Breast epithelium (tissue), 3 donors: ENCODE data around the gene PRIMA1.

Experiments used
- POLR2A ChIP-seq: fragments of 450-650 bp; IDR thresholded peaks from one replicate; pipeline ENCODE4 v1.6.1; 2016; ENCODE audit warnings: antibody characterized with exemption, mild to moderate bottlenecking, moderate library complexity
- POLR2AphosphoS5 ChIP-seq, 3 donors: sonication (generic); formaldehyde crosslinking; IDR thresholded peaks; one replicate each; pipeline ENCODE4 v1.6.1; 2017; ENCODE audit warnings: antibody characterized with exemption in 3 of 3
- TF ChIP-seq, protein P1 (sequence below), 3 donors: fragments of 450-650 bp; IDR thresholded peaks; one replicate each; pipeline ENCODE4 v1.5.1; 2016 to 2017; ENCODE audit warnings: antibody characterized with exemption in 3 of 3, mild to moderate bottlenecking in 3 of 3, moderate library complexity in 3 of 3

- TF ChIP-seq, protein P1, sequence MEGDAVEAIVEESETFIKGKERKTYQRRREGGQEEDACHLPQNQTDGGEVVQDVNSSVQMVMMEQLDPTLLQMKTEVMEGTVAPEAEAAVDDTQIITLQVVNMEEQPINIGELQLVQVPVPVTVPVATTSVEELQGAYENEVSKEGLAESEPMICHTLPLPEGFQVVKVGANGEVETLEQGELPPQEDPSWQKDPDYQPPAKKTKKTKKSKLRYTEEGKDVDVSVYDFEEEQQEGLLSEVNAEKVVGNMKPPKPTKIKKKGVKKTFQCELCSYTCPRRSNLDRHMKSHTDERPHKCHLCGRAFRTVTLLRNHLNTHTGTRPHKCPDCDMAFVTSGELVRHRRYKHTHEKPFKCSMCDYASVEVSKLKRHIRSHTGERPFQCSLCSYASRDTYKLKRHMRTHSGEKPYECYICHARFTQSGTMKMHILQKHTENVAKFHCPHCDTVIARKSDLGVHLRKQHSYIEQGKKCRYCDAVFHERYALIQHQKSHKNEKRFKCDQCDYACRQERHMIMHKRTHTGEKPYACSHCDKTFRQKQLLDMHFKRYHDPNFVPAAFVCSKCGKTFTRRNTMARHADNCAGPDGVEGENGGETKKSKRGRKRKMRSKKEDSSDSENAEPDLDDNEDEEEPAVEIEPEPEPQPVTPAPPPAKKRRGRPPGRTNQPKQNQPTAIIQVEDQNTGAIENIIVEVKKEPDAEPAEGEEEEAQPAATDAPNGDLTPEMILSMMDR (IDR thresholded peaks at IDR 0.05): no peak
- TF ChIP-seq POLR2A (no peak), POLR2AphosphoS5 (IDR thresholded peaks at IDR 0.05) (no peak)
These were observed 72.9 kb downstream of the PRIMA1 start for GRCh38 chr14:93715279-93715927.
